Measurements from ENCODE around the gene GPR160. TPM values are rescaled to one million over a fixed set of nuclear protein-coding genes. Genes with fewer than 3 reads are reported as not detected.
A peak's percentile ranks its signal among the peaks of the same experiment; 100 is the strongest.

The GPR160 gene
- total and polyA plus RNA-seq, 2 experiments from 2014 or later = 52.2 to 87.9 TPM

- Histone ChIP-seq H3K4me3 (no peak overlapping the region), H3K9me3 (ENCODE audit: low read depth) (no peaks in the 10 kb centered on the region), H3K4me1 (ENCODE audit: insufficient read depth) (peaks cover 12% of the 10 kb centered on the region), H4K20me1 (ENCODE audit: insufficient read depth, poor library complexity, severe bottlenecking) (no peaks in the 10 kb centered on the region), H2AFZ (no peak overlapping the region), H3K9me2 (replicated peaks; ENCODE audit: insufficient read depth) (no peaks in the 10 kb centered on the region), H3K79me2 (no peaks in the 10 kb centered on the region), H3K4me2 (peak overlapping the region; percentile 52), H3K27me3 (no peaks in the 10 kb centered on the region), H3K36me3 (replicated peaks; ENCODE audit: insufficient read depth, low read depth) (no peaks in the 10 kb centered on the region), H3K27ac (peak overlapping the region; percentile 78)
- no peak for DNase-seq (ENCODE audit: low spot score)
- WGBS (ENCODE audit: low lambda C conversion rate, missing lambda C conversion rate) = 59% methylated on average over 4 of the region's 4 CpGs
- TF ChIP-seq EZH2 (IDR thresholded peaks at IDR 0.05; ENCODE audit: borderline replicate concordance) (no peak), CTCF (IDR thresholded peaks at IDR 0.05; ENCODE audit: poor library complexity) (no peak), EZH2phosphoT487 (IDR thresholded peaks at IDR 0.05; ENCODE audit: low read depth, severe bottlenecking, unreplicated experiment) (no peak)
Measured at GRCh38 chr3:170022336-170022735, 15.5 kb upstream of the GPR160 start.

GRCh38 chr3:170023165-170023564 is 14.6 kb upstream of the GPR160 start:
- TF ChIP-seq CTCF (IDR thresholded peaks at IDR 0.05; ENCODE audit: poor library complexity) = no peak
- no peak for TF ChIP-seq EZH2phosphoT487 (IDR thresholded peaks at IDR 0.05; ENCODE audit: low read depth, severe bottlenecking, unreplicated experiment)
- no peak for TF ChIP-seq EZH2 (IDR thresholded peaks at IDR 0.05; ENCODE audit: borderline replicate concordance)
- peak overlapping the region; percentile 78 for H3K27ac ChIP-seq

GRCh38 chr3:170024581-170024980 is 13.2 kb upstream of the GPR160 start:
- H3K4me1 ChIP-seq (ENCODE audit: insufficient read depth) = peaks cover 12% of the 10 kb centered on the region
- 85% methylated on average over 4 of the region's 4 CpGs for WGBS (ENCODE audit: low lambda C conversion rate, missing lambda C conversion rate)
- H3K9me2 ChIP-seq (replicated peaks; ENCODE audit: insufficient read depth) = no peaks in the 10 kb centered on the region
- no peaks in the 10 kb centered on the region for H3K9me3 ChIP-seq (ENCODE audit: low read depth)
- no peak overlapping the region for H3K4me3 ChIP-seq
- DNase-seq (ENCODE audit: low spot score) = no peak
- no peaks in the 10 kb centered on the region for H3K36me3 ChIP-seq (replicated peaks; ENCODE audit: insufficient read depth, low read depth)
- no peaks in the 10 kb centered on the region for H3K79me2 ChIP-seq
- H3K27me3 ChIP-seq = no peaks in the 10 kb centered on the region
- no peak overlapping the region for H3K4me2 ChIP-seq
- H2AFZ ChIP-seq = no peak overlapping the region
- no peak overlapping the region for H3K27ac ChIP-seq
- TF ChIP-seq EZH2phosphoT487 (IDR thresholded peaks at IDR 0.05; ENCODE audit: low read depth, severe bottlenecking, unreplicated experiment) (no peak), CTCF (IDR thresholded peaks at IDR 0.05; ENCODE audit: poor library complexity) (no peak), EZH2 (IDR thresholded peaks at IDR 0.05; ENCODE audit: borderline replicate concordance) (no peak)
- no peaks in the 10 kb centered on the region for H4K20me1 ChIP-seq (ENCODE audit: insufficient read depth, poor library complexity, severe bottlenecking)

More at GRCh38 chr3:170023165-170023564, 14.6 kb upstream of the GPR160 start:
- Histone ChIP-seq H3K27me3 (no peaks in the 10 kb centered on the region), H3K4me2 (peak overlapping the region; percentile 52), H2AFZ (no peak overlapping the region), H3K36me3 (replicated peaks; ENCODE audit: insufficient read depth, low read depth) (no peaks in the 10 kb centered on the region), H3K9me3 (ENCODE audit: low read depth) (no peaks in the 10 kb centered on the region), H3K79me2 (no peaks in the 10 kb centered on the region), H3K4me3 (no peak overlapping the region), H3K9me2 (replicated peaks; ENCODE audit: insufficient read depth) (no peaks in the 10 kb centered on the region), H3K4me1 (ENCODE audit: insufficient read depth) (peaks cover 12% of the 10 kb centered on the region), H4K20me1 (ENCODE audit: insufficient read depth, poor library complexity, severe bottlenecking) (no peaks in the 10 kb centered on the region)
- WGBS (ENCODE audit: low lambda C conversion rate, missing lambda C conversion rate) = 64% methylated on average over 1 of the region's 1 CpG
- DNase-seq (ENCODE audit: low spot score) = peak; percentile 38
